Measurements from ENCODE around the gene IL36A. TPM values are rescaled to one million over a fixed set of nuclear protein-coding genes. Genes with fewer than 3 reads are reported as not detected.

IL36A gene
- total and polyA plus RNA-seq, 9 of the 15 experiments (the other 6 are each of a cell fraction or from before 2014, with no cell fraction given), result not detected

GRCh38 chr2:113012436-113013335 lies 7.4 kb downstream of the IL36A start (continued):
- TF ChIP-seq HMBOX1 (IDR thresholded peaks at IDR 0.05) (peak; percentile 20; the same call in 1 of the 2 replicates), CBFB (CRISPR knock-in tag; IDR thresholded peaks at IDR 0.05) (no peak), CREBBP (IDR thresholded peaks at IDR 0.05; ENCODE audit: low read depth, low read length) (no peak), ZNF174 (CRISPR knock-in tag; IDR thresholded peaks at IDR 0.05) (no peak), ARID3B (CRISPR knock-in tag; IDR thresholded peaks at IDR 0.05; ENCODE audit: borderline replicate concordance) (no peak), ZNF395 (CRISPR knock-in tag; IDR thresholded peaks at IDR 0.05) (peak; percentile 55; the same call in 1 of the 2 replicates), ZNF217 (CRISPR knock-in tag; IDR thresholded peaks at IDR 0.05) (no peak), MYBL2 (IDR thresholded peaks at IDR 0.05; ENCODE audit: low read depth) (peak; percentile 95), MYBL2 (CRISPR knock-in tag; IDR thresholded peaks at IDR 0.05; ENCODE audit: borderline replicate concordance) (no peak), CGGBP1 (CRISPR knock-in tag; IDR thresholded peaks at IDR 0.05) (no peak), TRIM24 (IDR thresholded peaks at IDR 0.05) (peak; percentile 97 to 98), NFRKB (IDR thresholded peaks at IDR 0.05; ENCODE audit: low read depth) (no peak; the same call in 1 of the 2 replicates), BRCA1 (IDR thresholded peaks at IDR 0.05) (no peak), BRCA1 (CRISPR knock-in tag; IDR thresholded peaks at IDR 0.05) (no peak), MAFK (IDR thresholded peaks at IDR 0.05; ENCODE audit: low read length) (peak; percentile 96), TFAP4 (CRISPR knock-in tag; IDR thresholded peaks at IDR 0.05; ENCODE audit: borderline replicate concordance) (no peak; the same call in none of the 2 replicates)
- TF ChIP-seq, protein P1, sequence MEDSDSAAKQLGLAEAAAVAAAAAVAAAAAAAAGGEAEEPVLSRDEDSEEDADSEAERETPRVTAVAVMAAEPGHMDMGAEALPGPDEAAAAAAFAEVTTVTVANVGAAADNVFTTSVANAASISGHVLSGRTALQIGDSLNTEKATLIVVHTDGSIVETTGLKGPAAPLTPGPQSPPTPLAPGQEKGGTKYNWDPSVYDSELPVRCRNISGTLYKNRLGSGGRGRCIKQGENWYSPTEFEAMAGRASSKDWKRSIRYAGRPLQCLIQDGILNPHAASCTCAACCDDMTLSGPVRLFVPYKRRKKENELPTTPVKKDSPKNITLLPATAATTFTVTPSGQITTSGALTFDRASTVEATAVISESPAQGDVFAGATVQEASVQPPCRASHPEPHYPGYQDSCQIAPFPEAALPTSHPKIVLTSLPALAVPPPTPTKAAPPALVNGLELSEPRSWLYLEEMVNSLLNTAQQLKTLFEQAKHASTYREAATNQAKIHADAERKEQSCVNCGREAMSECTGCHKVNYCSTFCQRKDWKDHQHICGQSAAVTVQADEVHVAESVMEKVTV (CRISPR knock-in tag; IDR thresholded peaks at IDR 0.05), result no peak
